ENCODE results near the gene EXOC6B. TPM values are rescaled to one million over a fixed set of nuclear protein-coding genes. Genes with fewer than 3 reads are reported as not detected.

EXOC6B gene
- total and polyA plus RNA-seq, 2 of the 8 experiments (the other 6 are each of a cell fraction or from before 2014, with no cell fraction given), result 13.5 to 33.0 TPM

GRCh38 chr2:72625366-72625765 lies 200.5 kb downstream of the EXOC6B start:
- H2BK5ac ChIP-seq (ENCODE audit: low read depth, low read length), result no peak overlapping the region
- H3K9me3 ChIP-seq (ENCODE audit: insufficient read depth in 2 of 2, low read depth in 1 of 2, low read length in 1 of 2), result no peaks in the 10 kb centered on the region
- no peak overlapping the region for H2AFZ ChIP-seq (ENCODE audit: low read length)
- no peak overlapping the region for H3K4me3 ChIP-seq (ENCODE audit: extremely low read depth in 1 of 4, insufficient read depth in 2 of 4, low read depth in 3 of 4, low read length in 4 of 4)
- no peak overlapping the region for H3K56ac ChIP-seq (replicated peaks; ENCODE audit: insufficient read length, low read depth, low read length)
- H3K4me1 ChIP-seq (replicated peaks in 1 of 4; ENCODE audit: control insufficient read depth in 3 of 4, insufficient read depth in 4 of 4, low read length in 3 of 4), result peaks cover 0 to 4% (median 1%) of the 10 kb centered on the region in 4 experiments; a peak in 2 of 7 replicates
- no peaks in the 10 kb centered on the region for H4K20me1 ChIP-seq (replicated peaks in 1 of 2; ENCODE audit: control insufficient read depth in 1 of 2, insufficient read depth in 2 of 2, low read length in 2 of 2)
- H4K91ac ChIP-seq (replicated peaks; ENCODE audit: insufficient read length, low read length), result no peak overlapping the region
- H3K79me1 ChIP-seq (ENCODE audit: low read depth, low read length), result no peaks in the 10 kb centered on the region
- H3K9ac ChIP-seq (replicated peaks in 1 of 4; ENCODE audit: extremely low read depth in 1 of 4, low read depth in 3 of 4, low read length in 3 of 4), result no peak overlapping the region
- no peaks in the 10 kb centered on the region for H3K27me3 ChIP-seq (replicated peaks in 1 of 4; ENCODE audit: control insufficient read depth in 3 of 4, extremely low read depth in 1 of 4, insufficient read depth in 3 of 4, low read length in 3 of 4)
- H2BK120ac ChIP-seq (replicated peaks; ENCODE audit: low read depth, low read length), result no peak overlapping the region
- no peak overlapping the region for H4K5ac ChIP-seq (ENCODE audit: insufficient read length, low read depth, low read length)
- WGBS, 2 experiments (ENCODE audit: extremely low coverage in 1 of 2, insufficient coverage in 1 of 2, insufficient read length in 1 of 2, insufficient replicate concordance in 2 of 2, low coverage in 1 of 2, low lambda C conversion rate in 2 of 2, missing lambda C conversion rate in 1 of 2), result 80% methylated on average over 1 of the region's 1 CpG; no CpG with 5 or more reads in 1 of the 2 experiments
- CTCF ChIA-PET (ENCODE audit: partially characterized antibody), result interaction anchor here (1.8 to 2.0 kb wide), 2 partner anchors 8 to 20 kb away, joined by 5 to 7 read pairs; no protein-coding TSS in a partner anchor
- no peaks in the 10 kb centered on the region for H3K23me2 ChIP-seq (ENCODE audit: low read depth, low read length)
- H3K4me2 ChIP-seq (ENCODE audit: insufficient read depth in 1 of 2, low read depth in 2 of 2, low read length in 2 of 2), result no peak overlapping the region
- no peak overlapping the region for H2BK15ac ChIP-seq (ENCODE audit: low read length)
- no peak overlapping the region for H2BK20ac ChIP-seq (ENCODE audit: low read length)
- no peak overlapping the region for H2AK5ac ChIP-seq (ENCODE audit: low read depth, low read length)
- no peak overlapping the region for H4K8ac ChIP-seq (ENCODE audit: extremely low read depth, insufficient read depth, low read length)
- no peaks in the 10 kb centered on the region for H3K36me3 ChIP-seq (ENCODE audit: control insufficient read depth in 2 of 4, insufficient read depth in 4 of 4, low read length in 3 of 4)
- DNase-seq (ENCODE audit: low read depth in 1 of 2, low spot score in 2 of 2), result no peak
- no peak overlapping the region for H3K4ac ChIP-seq (replicated peaks; ENCODE audit: insufficient read length, low read depth, low read length)
- H3K18ac ChIP-seq (ENCODE audit: extremely low read depth, low read length), result no peak overlapping the region
- H3K79me2 ChIP-seq (ENCODE audit: control insufficient read depth in 1 of 2, insufficient read depth in 2 of 2, low read length in 2 of 2), result no peaks in the 10 kb centered on the region; a peak in 1 of 4 replicates
- peak; percentile 19 for FAIRE-seq
- H3K23ac ChIP-seq (ENCODE audit: insufficient read length), result no peak overlapping the region
- no peak overlapping the region for H3K27ac ChIP-seq (ENCODE audit: low read depth, low read length)
- H2BK12ac ChIP-seq (ENCODE audit: low read depth, low read length), result no peak overlapping the region
- POLR2A ChIA-PET (ENCODE audit: partially characterized antibody), result no interaction called here
- no peak overlapping the region for H3K14ac ChIP-seq (ENCODE audit: insufficient read length)
- TF ChIP-seq SIX5 (IDR thresholded peaks at IDR 0.05; ENCODE audit: low read depth, low read length), result no peak
- TF ChIP-seq GTF2F1 (IDR thresholded peaks at IDR 0.05; ENCODE audit: borderline replicate concordance, low read depth, low read length), result no peak
- TF ChIP-seq RBBP5 (IDR thresholded peaks at IDR 0.05; ENCODE audit: borderline replicate concordance, low read depth, low read length), result no peak
